B cell (primary cell): Measurements from ENCODE around the gene SEC24D. TPM values are rescaled to one million over a fixed set of nuclear protein-coding genes. Genes with fewer than 3 reads are reported as not detected.

Source experiments
- ATAC-seq: fragments of 200-7000 bp; cut with Tn5 transposase; one replicate; pipeline ENCODE4 v1.10.0; 2021; ENCODE audit warnings: low read depth, mild to moderate bottlenecking, moderate number of reproducible peaks, moderate library complexity
- CTCF ChIA-PET: fragments of 350-600 bp; sonication (Branson Sonifier 250); formaldehyde crosslinking; loops from one replicate; lab custom pipeline; 2021; ENCODE audit warnings: antibody characterized with exemption, inconsistent platforms; lab: Charles Lee
- POLR2A ChIA-PET: fragments of 350-600 bp; sonication (Branson Sonifier 250); formaldehyde crosslinking; loops from one replicate; lab custom pipeline; 2021; ENCODE audit warnings: antibody characterized with exemption; lab: Charles Lee
- DNase-seq: peaks from one replicate; pipeline ENCODE4 v3.0.0; 2013
- H2AFZ ChIP-seq: 2 replicates; pipeline ENCODE4 v1.6.1; 2012; ENCODE audit warnings: mild to moderate bottlenecking, low read depth, low read length; ENCODE audit not compliant: insufficient read depth, poor library complexity, severe bottlenecking
- H3K27ac ChIP-seq, 2 donors: 1 replicate in 1 of 2; 2 replicates in 1 of 2; pipeline ENCODE4 v1.5.1; 2012 to 2013; ENCODE audit warnings: low read length in 2 of 2, mild to moderate bottlenecking in 2 of 2, moderate library complexity in 1 of 2
- H3K27me3 ChIP-seq, 4 experiments: fragments of 200-600 bp in 1 of 4; sonication (generic) in 1 of 4; replicated peaks in 1 of 4; 1 replicate in 2 of 4; 2 replicates in 2 of 4; pipeline versions ENCODE4 v1.6.1 to v1.7.0; 2013 to 2016; ENCODE audit warnings: low read length in 3 of 4, mild to moderate bottlenecking in 2 of 4, mixed read lengths in 1 of 4, moderate library complexity in 1 of 4; ENCODE audit not compliant: insufficient read depth in 4 of 4, control insufficient read depth in 3 of 4; ENCODE audit errors: control extremely low read depth in 1 of 4
- H3K36me3 ChIP-seq, 2 experiments: replicated peaks in 1 of 2; 1 replicate in 1 of 2; 2 replicates in 1 of 2; pipeline versions ENCODE4 v1.6.1 to v1.7.1; 2013; ENCODE audit warnings: low read length in 1 of 2; ENCODE audit not compliant: insufficient read depth in 2 of 2, control insufficient read depth in 1 of 2; ENCODE audit errors: control extremely low read depth in 1 of 2, extremely low read depth in 1 of 2
- H3K4me1 ChIP-seq, 2 donors: fragments of 200-600 bp in 1 of 2; sonication (generic) in 1 of 2; 1 replicate in 1 of 2; 2 replicates in 1 of 2; pipeline versions ENCODE4 v1.5.1 to v1.6.1; 2013 to 2017; ENCODE audit warnings: low read length in 2 of 2; ENCODE audit not compliant: control insufficient read depth in 2 of 2, insufficient read depth in 2 of 2
- H3K4me2 ChIP-seq: replicated peaks from 2 replicates; pipeline ENCODE3; 2012; ENCODE audit warnings: mild to moderate bottlenecking, low read depth, low read length; ENCODE audit not compliant: poor library complexity, severe bottlenecking
- H3K4me3 ChIP-seq, 5 experiments: fragments of 200-600 bp in 1 of 5; sonication (generic) in 1 of 5; 1 replicate in 3 of 5; 2 replicates in 2 of 5; pipeline versions ENCODE4 v1.5.1 to v1.7.0; 2011 to 2016; ENCODE audit warnings: low read length in 4 of 5, mild to moderate bottlenecking in 4 of 5, low read depth in 2 of 5, control low read depth in 1 of 5, moderate library complexity in 1 of 5; ENCODE audit not compliant: insufficient read depth in 1 of 5; ENCODE audit errors: control extremely low read depth in 1 of 5, extremely low read depth in 1 of 5
- H3K79me2 ChIP-seq: fragments of 200-600 bp; sonication (generic); one replicate; pipeline ENCODE4 v1.6.0; 2016; ENCODE audit warnings: low read length; ENCODE audit not compliant: control insufficient read depth, insufficient read depth
- H3K9ac ChIP-seq: fragments of 200-600 bp; sonication (generic); 2 replicates; pipeline ENCODE4 v1.6.1; 2017; ENCODE audit warnings: mild to moderate bottlenecking, low read length, moderate library complexity
- H3K9me3 ChIP-seq, 3 donors: one replicate each; pipeline versions ENCODE4 v1.6.1 to v1.7.1; 2013; ENCODE audit warnings: low read length in 2 of 3; ENCODE audit not compliant: control insufficient read depth in 2 of 3, insufficient read depth in 1 of 3; ENCODE audit errors: control extremely low read depth in 1 of 3
- H4K20me1 ChIP-seq: 2 replicates; pipeline ENCODE4 v1.6.0; 2012; ENCODE audit warnings: mild to moderate bottlenecking, low read length; ENCODE audit not compliant: insufficient read depth, control insufficient read depth, poor library complexity, severe bottlenecking
- H3K27ac Mint-ChIP-seq: one replicate; pipeline ENCODE4 v1.8.0; 2021; ENCODE audit warnings: mixed read lengths
- H3K27me3 Mint-ChIP-seq: one replicate; pipeline ENCODE4 v1.8.0; 2021; ENCODE audit warnings: mixed read lengths
- H3K4me1 Mint-ChIP-seq: one replicate; pipeline ENCODE4 v1.8.0; 2021; ENCODE audit warnings: mixed read lengths
- H3K4me3 Mint-ChIP-seq: one replicate; pipeline ENCODE4 v1.8.0; 2021; ENCODE audit warnings: mixed read lengths
- H3K9me3 Mint-ChIP-seq: one replicate; pipeline ENCODE4 v1.8.0; 2022; ENCODE audit warnings: mixed read lengths; ENCODE audit not compliant: insufficient read depth
- CTCF ChIP-seq: fragments of 200-600 bp; IDR thresholded peaks from one replicate; pipeline ENCODE4 v1.8.0; 2022; ENCODE audit warnings: antibody characterized with exemption, mild to moderate bottlenecking
- EZH2 ChIP-seq: IDR thresholded peaks from 2 replicates; pipeline ENCODE4 v1.6.1; 2012; ENCODE audit warnings: borderline replicate concordance, low read depth, mild to moderate bottlenecking, moderate library complexity, low read length; ENCODE audit not compliant: insufficient read depth, poor library complexity, severe bottlenecking
- whole genome bisulfite sequencing: methylation state at CpG from one replicate; pipeline ENCODE4 v1.1.5; 2013; ENCODE audit warnings: missing lambda C conversion rate; ENCODE audit not compliant: insufficient coverage; 5-methylcytosine and 5-hydroxymethylcytosine counted together
- intact Hi-C: fragments of 100-400 bp; cut with micrococcal nuclease; formaldehyde crosslinking; loops from one replicate; pipeline ENCODE4 v1.10.0; 2022
- polyA plus RNA-seq: library from polyadenylated mRNA; depleted of rRNA; stranded (reverse); fragments of >200 nt; gene quantifications from 2 replicates; pipeline ENCODE4 v1.2.3, GENCODE V29; 2012
- total RNA-seq, 2 donors: library from RNA; stranded (reverse); fragments of 120-200 nt in 1 of 2; gene quantifications; 1 replicate in 1 of 2; 2 replicates in 1 of 2; pipeline versions ENCODE4 v1.2.3 to v1.2.4, GENCODE V29; 2013 to 2022

Gene SEC24D
- total and polyA plus RNA-seq, 2 donors (not counting 1 experiment from before 2014, with no cell fraction given) = 7.1 to 15.8 TPM

GRCh38 chr4:118732591-118733330 lies 103.2 kb downstream of the SEC24D start:
- no peak overlapping the region for H3K27ac ChIP-seq
- CTCF ChIA-PET = no interaction called here
- H3K9me3 ChIP-seq = no peaks in the 10 kb centered on the region
- intact Hi-C loops = no loop called here
- H2AFZ ChIP-seq = no peak overlapping the region
- H3K4me3 ChIP-seq = no peak overlapping the region
- TF ChIP-seq EZH2 (no peak), CTCF (no peak)
- no peaks in the 10 kb centered on the region for H3K79me2 ChIP-seq
- H3K36me3 ChIP-seq = peaks cover 7 to 11% of the 10 kb centered on the region in 2 experiments
- no peaks in the 10 kb centered on the region for H3K27me3 Mint-ChIP-seq
- H3K9me3 Mint-ChIP-seq = no peaks in the 10 kb centered on the region
- H3K4me1 Mint-ChIP-seq = no peaks in the 10 kb centered on the region
- 100% methylated on average over 1 of the region's 3 CpGs for WGBS
- no peak overlapping the region for H3K9ac ChIP-seq
- no peak overlapping the region for H3K4me2 ChIP-seq
- DNase-seq = no peak
- H3K27me3 ChIP-seq = no peaks in the 10 kb centered on the region
- H3K4me3 Mint-ChIP-seq = no peak overlapping the region
- no peaks in the 10 kb centered on the region for H4K20me1 ChIP-seq
- POLR2A ChIA-PET = no interaction called here
- H3K4me1 ChIP-seq = no peaks in the 10 kb centered on the region
- ATAC-seq = no peak
- no peak overlapping the region for H3K27ac Mint-ChIP-seq

DNA sequence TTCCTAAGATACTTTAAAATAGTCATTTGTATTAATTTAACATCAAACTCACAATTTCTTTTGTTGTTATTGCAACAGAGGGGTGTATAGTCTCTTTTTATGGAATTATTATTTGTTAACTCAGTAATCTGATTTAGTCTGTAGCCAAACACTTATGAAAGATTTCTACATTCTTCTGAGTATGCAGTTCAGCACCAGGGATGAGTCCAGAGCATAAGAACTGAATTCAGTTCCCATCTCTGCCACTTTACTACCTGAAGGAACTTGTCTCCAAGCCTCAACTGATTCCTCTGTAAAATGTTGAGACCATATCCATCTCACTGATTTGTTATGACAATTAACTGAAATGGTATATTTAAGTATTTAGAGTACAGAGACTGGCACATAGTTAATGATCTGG lies 105.2 kb downstream of the SEC24D start:
- no peak overlapping the region for H2AFZ ChIP-seq
- H3K4me3 Mint-ChIP-seq = no peak overlapping the region
- no peaks in the 10 kb centered on the region for H4K20me1 ChIP-seq
- ChIA-PET POLR2A (no interaction called here), CTCF (interaction anchor here (1.5 kb wide), 2 partner anchors 9 to 163 kb away, joined by 3 read pairs; no protein-coding TSS in a partner anchor)
- H3K27ac ChIP-seq = no peak overlapping the region
- no peaks in the 10 kb centered on the region for H3K9me3 Mint-ChIP-seq
- no peak overlapping the region for H3K27ac Mint-ChIP-seq
- no peaks in the 10 kb centered on the region for H3K4me1 ChIP-seq
- TF ChIP-seq CTCF (no peak), EZH2 (no peak)
- H3K9ac ChIP-seq = no peak overlapping the region
- no peak for ATAC-seq
- H3K4me2 ChIP-seq = no peak overlapping the region
- peaks cover 12 to 17% of the 10 kb centered on the region in 2 experiments for H3K36me3 ChIP-seq
- no peak for DNase-seq
- intact Hi-C loops = no loop called here
- H3K9me3 ChIP-seq = no peaks in the 10 kb centered on the region
- H3K27me3 ChIP-seq = no peaks in the 10 kb centered on the region
- H3K27me3 Mint-ChIP-seq = no peaks in the 10 kb centered on the region
- H3K79me2 ChIP-seq = no peaks in the 10 kb centered on the region
- H3K4me3 ChIP-seq = no peak overlapping the region
- H3K4me1 Mint-ChIP-seq = no peaks in the 10 kb centered on the region
